Measurements from ENCODE around the gene CALCR. TPM values are rescaled to one million over a fixed set of nuclear protein-coding genes. Genes with fewer than 3 reads are reported as not detected.

CALCR gene
- total and polyA plus RNA-seq, 9 of the 15 experiments (the other 6 are each of a cell fraction or from before 2014, with no cell fraction given) = 0.04 to 0.14 (median 0.09) TPM; not detected in 3

DNA sequence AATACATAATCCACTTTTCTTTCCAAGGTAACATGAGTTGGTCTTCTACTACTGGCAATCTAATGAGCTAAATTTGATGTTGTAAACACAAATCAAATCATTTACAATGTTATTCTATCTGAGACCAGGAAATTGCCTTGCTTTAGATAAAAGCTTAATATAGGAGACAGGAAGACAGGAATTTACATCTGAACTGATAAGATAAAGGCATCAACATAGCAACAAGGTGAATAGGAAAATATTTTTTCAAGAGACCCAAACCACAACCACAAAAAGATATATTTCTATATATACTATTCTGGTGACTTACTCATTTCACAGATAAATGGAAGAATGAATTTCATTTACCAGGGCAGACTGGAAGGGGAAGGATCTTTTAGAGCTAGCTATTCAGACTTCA lies 46.3 kb upstream of the CALCR start:
- intact Hi-C loops (cut with micrococcal nuclease) (loop anchor here (10.0 kb wide), 2 partner anchors 274 to 774 kb away; partner anchors contain the start of genes COL1A2 and TFPI2), in situ Hi-C loops (cut with MboI) (no loop called here)
- CTCF ChIA-PET (ENCODE audit: low intra/inter-chr PET ratio) = interaction anchor here (0.7 kb wide), 1 partner anchor 142 kb away, joined by 3 read pairs; no protein-coding TSS in a partner anchor
- Histone ChIP-seq H3K27ac (ENCODE audit: extremely low read depth, low read depth, low read length) (no peak overlapping the region), H3K9ac (ENCODE audit: insufficient read depth in 1 of 2, low read depth in 2 of 2, low read length in 2 of 2) (no peak overlapping the region), H3K9me3 (replicated peaks; ENCODE audit: control insufficient read depth, insufficient read depth, low read depth, low read length) (no peaks in the 10 kb centered on the region), H3K4me2 (ENCODE audit: insufficient read depth, low read length) (no peak overlapping the region), H2AFZ (ENCODE audit: low read depth, low read length) (no peak overlapping the region), H4K20me1 (replicated peaks; ENCODE audit: control insufficient read depth, insufficient read depth, low read length) (no peaks in the 10 kb centered on the region), H3K4me3 (no peak overlapping the region), H3K79me2 (ENCODE audit: control insufficient read depth, insufficient read depth, low read length) (peaks cover 5% of the 10 kb centered on the region; the same call in 1 of the 3 replicates), H3K27me3 (ENCODE audit: control insufficient read depth in 2 of 2, insufficient read depth in 2 of 2, low read length in 2 of 2) (no peaks in the 10 kb centered on the region), H3K4me1 (replicated peaks in 1 of 2; ENCODE audit: control insufficient read depth in 2 of 2, insufficient read depth in 2 of 2, low read length in 2 of 2) (0 out of 5 replicates have a peak, but pooled peaks cover 0 to 3% of the 10 kb centered on the region in 2 experiments), H3K36me3 (ENCODE audit: control insufficient read depth, insufficient read depth, low read length) (no peaks in the 10 kb centered on the region), H3K9me1 (ENCODE audit: control insufficient read depth, insufficient read depth, low read length) (no peaks in the 10 kb centered on the region)
- no TSS peak for BruUV-seq (replicated peaks)
- FAIRE-seq (no peak), ATAC-seq (no peak), DNase-seq (ENCODE audit: extremely low read depth in 1 of 4, low spot score in 3 of 4) (no peak)
- POLR2A ChIA-PET = interaction anchor here (0.5 to 2.0 kb wide), 3 partner anchors 11 to 225 kb away, joined by 3 to 7 read pairs (median 4); no protein-coding TSS in a partner anchor
- TF ChIP-seq TAL1 (IDR thresholded peaks at IDR 0.05) (0 out of 2 replicates have a peak, but pooled peaks have one; percentile 9), MAFK (IDR thresholded peaks at IDR 0.05; ENCODE audit: low read length) (no peak), E2F3 (CRISPR knock-in tag; IDR thresholded peaks at IDR 0.05) (no peak), SMAD4 (CRISPR knock-in tag; conservative IDR thresholded peaks at IDR 0.05) (no peak), SAP30 (IDR thresholded peaks at IDR 0.05; ENCODE audit: borderline replicate concordance, insufficient read depth, low read depth, low read length, poor library complexity, severe bottlenecking) (no peak), EZH2 (IDR thresholded peaks at IDR 0.05; ENCODE audit: borderline replicate concordance, low read depth, low read length) (no peak), ZNF165 (CRISPR knock-in tag; IDR thresholded peaks at IDR 0.05; ENCODE audit: borderline replicate concordance) (no peak), CBFA2T3 (IDR thresholded peaks at IDR 0.05) (peak; percentile 14; the same call in 1 of the 2 replicates), ZNF253 (CRISPR knock-in tag; conservative IDR thresholded peaks at IDR 0.05) (no peak), MEF2D (tag; conservative IDR thresholded peaks at IDR 0.05; ENCODE audit: low read depth) (0 out of 2 replicates have a peak, but pooled peaks have one; percentile 47), TEAD1 (CRISPR knock-in tag; IDR thresholded peaks at IDR 0.05) (no peak)
- TF ChIP-seq, protein P1, sequence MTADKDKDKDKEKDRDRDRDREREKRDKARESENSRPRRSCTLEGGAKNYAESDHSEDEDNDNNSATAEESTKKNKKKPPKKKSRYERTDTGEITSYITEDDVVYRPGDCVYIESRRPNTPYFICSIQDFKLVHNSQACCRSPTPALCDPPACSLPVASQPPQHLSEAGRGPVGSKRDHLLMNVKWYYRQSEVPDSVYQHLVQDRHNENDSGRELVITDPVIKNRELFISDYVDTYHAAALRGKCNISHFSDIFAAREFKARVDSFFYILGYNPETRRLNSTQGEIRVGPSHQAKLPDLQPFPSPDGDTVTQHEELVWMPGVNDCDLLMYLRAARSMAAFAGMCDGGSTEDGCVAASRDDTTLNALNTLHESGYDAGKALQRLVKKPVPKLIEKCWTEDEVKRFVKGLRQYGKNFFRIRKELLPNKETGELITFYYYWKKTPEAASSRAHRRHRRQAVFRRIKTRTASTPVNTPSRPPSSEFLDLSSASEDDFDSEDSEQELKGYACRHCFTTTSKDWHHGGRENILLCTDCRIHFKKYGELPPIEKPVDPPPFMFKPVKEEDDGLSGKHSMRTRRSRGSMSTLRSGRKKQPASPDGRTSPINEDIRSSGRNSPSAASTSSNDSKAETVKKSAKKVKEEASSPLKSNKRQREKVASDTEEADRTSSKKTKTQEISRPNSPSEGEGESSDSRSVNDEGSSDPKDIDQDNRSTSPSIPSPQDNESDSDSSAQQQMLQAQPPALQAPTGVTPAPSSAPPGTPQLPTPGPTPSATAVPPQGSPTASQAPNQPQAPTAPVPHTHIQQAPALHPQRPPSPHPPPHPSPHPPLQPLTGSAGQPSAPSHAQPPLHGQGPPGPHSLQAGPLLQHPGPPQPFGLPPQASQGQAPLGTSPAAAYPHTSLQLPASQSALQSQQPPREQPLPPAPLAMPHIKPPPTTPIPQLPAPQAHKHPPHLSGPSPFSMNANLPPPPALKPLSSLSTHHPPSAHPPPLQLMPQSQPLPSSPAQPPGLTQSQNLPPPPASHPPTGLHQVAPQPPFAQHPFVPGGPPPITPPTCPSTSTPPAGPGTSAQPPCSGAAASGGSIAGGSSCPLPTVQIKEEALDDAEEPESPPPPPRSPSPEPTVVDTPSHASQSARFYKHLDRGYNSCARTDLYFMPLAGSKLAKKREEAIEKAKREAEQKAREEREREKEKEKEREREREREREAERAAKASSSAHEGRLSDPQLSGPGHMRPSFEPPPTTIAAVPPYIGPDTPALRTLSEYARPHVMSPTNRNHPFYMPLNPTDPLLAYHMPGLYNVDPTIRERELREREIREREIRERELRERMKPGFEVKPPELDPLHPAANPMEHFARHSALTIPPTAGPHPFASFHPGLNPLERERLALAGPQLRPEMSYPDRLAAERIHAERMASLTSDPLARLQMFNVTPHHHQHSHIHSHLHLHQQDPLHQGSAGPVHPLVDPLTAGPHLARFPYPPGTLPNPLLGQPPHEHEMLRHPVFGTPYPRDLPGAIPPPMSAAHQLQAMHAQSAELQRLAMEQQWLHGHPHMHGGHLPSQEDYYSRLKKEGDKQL (CRISPR knock-in tag; IDR thresholded peaks at IDR 0.05; ENCODE audit: borderline replicate concordance) = no peak
- TF ChIP-seq, protein P2, sequence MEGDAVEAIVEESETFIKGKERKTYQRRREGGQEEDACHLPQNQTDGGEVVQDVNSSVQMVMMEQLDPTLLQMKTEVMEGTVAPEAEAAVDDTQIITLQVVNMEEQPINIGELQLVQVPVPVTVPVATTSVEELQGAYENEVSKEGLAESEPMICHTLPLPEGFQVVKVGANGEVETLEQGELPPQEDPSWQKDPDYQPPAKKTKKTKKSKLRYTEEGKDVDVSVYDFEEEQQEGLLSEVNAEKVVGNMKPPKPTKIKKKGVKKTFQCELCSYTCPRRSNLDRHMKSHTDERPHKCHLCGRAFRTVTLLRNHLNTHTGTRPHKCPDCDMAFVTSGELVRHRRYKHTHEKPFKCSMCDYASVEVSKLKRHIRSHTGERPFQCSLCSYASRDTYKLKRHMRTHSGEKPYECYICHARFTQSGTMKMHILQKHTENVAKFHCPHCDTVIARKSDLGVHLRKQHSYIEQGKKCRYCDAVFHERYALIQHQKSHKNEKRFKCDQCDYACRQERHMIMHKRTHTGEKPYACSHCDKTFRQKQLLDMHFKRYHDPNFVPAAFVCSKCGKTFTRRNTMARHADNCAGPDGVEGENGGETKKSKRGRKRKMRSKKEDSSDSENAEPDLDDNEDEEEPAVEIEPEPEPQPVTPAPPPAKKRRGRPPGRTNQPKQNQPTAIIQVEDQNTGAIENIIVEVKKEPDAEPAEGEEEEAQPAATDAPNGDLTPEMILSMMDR (IDR thresholded peaks at IDR 0.05 in 2 of 3, conservative IDR thresholded peaks at IDR 0.05 in 1 of 3; ENCODE audit: insufficient read depth in 2 of 3, low read depth in 1 of 3, low read length in 3 of 3) = no peak

All from K562 (cell line).